GM12878 (cell line): ENCODE data around the gene IER5. TPM values are rescaled to one million over a fixed set of nuclear protein-coding genes. Genes with fewer than 3 reads are reported as not detected.

Experiments
- RAD21 ChIP-seq: IDR thresholded peaks from 2 replicates; pipeline ENCODE4 v1.6.1; 2011; ENCODE audit warnings: mild to moderate bottlenecking, low read depth, low read length, moderate library complexity; ENCODE audit not compliant: insufficient read depth
- TBL1XR1 ChIP-seq: IDR thresholded peaks from 2 replicates; pipeline ENCODE4 v1.6.1; 2012; ENCODE audit warnings: low read depth, low read length, improper control_type of control experiment
- polyA plus RNA-seq, 11 experiments: library from polyadenylated mRNA; depleted of rRNA in 4 of 11; unstranded in 6 of 11; stranded (reverse) in 5 of 11; fragments of >200 nt; fragmentation: Nextera tagmentation in 4 of 11; fragmentation: Illumina TruSeq in 1 of 11; extraction: Ambion mirVana in 4 of 11; extraction: Trizol in 1 of 11; gene quantifications; 1 replicate in 1 of 11; 2 replicates in 10 of 11; pipeline versions ENCODE4 v1.2.1 to v1.2.3, GENCODE V29; 2011 to 2016; ENCODE audit warnings: inconsistent platforms in 2 of 11, missing spikeins in 2 of 11, low read depth in 1 of 11
- total RNA-seq, 4 experiments: library from RNA; depleted of rRNA in 3 of 4; stranded (reverse); fragments of >200 nt in 3 of 4; fragmentation: Illumina TruSeq in 1 of 4; extraction: Trizol in 1 of 4; gene quantifications; 2 replicates each; pipeline versions ENCODE4 v1.2.1 to v1.2.3, GENCODE V29; 2013 to 2021
- TF ChIP-seq, protein P1 (sequence below): fragments of 450-650 bp; IDR thresholded peaks from 2 replicates; pipeline ENCODE4 v1.6.1; 2017; ENCODE audit warnings: mild to moderate bottlenecking, moderate library complexity
- TF ChIP-seq, protein P2 (sequence below): fragments of 450-650 bp; IDR thresholded peaks from 2 replicates; pipeline ENCODE4 v1.6.1; 2017; ENCODE audit warnings: mild to moderate bottlenecking, low read depth, inconsistent platforms; ENCODE audit not compliant: poor library complexity, severe bottlenecking

The IER5 gene
- total and polyA plus RNA-seq, 10 of the 15 experiments (the other 5 are each of a cell fraction or from before 2014, with no cell fraction given): 4.3 to 75.2 (median 30.5) TPM

DNA sequence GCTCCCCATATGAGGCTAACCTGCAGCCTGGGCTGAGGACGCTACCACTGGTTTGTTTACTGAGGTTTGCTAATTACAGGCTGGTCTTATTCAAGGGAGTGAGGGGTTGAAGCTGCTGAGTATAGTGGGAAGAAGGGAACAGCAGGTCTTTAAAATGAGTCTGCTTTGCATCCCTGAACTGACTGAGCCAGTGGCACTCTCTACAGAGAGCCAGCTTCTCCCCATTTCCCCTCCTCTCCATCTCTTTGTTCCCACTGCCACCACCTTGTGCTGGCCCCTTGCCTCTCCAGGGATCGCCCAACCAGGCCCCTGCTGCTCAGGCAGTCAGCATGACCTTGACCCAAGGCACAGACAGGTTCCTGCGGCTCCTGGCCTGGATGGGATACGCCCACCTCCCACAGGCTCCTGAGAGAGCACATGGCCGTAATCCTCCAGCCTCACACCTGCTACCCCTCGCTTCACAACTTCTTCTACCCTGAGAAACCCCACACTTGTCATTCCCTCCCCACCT, 45.0 kb downstream of the IER5 start (continued):
- TF ChIP-seq, protein P1, sequence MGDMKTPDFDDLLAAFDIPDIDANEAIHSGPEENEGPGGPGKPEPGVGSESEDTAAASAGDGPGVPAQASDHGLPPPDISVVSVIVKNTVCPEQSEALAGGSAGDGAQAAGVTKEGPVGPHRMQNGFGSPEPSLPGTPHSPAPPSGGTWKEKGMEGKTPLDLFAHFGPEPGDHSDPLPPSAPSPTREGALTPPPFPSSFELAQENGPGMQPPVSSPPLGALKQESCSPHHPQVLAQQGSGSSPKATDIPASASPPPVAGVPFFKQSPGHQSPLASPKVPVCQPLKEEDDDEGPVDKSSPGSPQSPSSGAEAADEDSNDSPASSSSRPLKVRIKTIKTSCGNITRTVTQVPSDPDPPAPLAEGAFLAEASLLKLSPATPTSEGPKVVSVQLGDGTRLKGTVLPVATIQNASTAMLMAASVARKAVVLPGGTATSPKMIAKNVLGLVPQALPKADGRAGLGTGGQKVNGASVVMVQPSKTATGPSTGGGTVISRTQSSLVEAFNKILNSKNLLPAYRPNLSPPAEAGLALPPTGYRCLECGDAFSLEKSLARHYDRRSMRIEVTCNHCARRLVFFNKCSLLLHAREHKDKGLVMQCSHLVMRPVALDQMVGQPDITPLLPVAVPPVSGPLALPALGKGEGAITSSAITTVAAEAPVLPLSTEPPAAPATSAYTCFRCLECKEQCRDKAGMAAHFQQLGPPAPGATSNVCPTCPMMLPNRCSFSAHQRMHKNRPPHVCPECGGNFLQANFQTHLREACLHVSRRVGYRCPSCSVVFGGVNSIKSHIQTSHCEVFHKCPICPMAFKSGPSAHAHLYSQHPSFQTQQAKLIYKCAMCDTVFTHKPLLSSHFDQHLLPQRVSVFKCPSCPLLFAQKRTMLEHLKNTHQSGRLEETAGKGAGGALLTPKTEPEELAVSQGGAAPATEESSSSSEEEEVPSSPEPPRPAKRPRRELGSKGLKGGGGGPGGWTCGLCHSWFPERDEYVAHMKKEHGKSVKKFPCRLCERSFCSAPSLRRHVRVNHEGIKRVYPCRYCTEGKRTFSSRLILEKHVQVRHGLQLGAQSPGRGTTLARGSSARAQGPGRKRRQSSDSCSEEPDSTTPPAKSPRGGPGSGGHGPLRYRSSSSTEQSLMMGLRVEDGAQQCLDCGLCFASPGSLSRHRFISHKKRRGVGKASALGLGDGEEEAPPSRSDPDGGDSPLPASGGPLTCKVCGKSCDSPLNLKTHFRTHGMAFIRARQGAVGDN: peak; percentile 77
- TF ChIP-seq, protein P2, sequence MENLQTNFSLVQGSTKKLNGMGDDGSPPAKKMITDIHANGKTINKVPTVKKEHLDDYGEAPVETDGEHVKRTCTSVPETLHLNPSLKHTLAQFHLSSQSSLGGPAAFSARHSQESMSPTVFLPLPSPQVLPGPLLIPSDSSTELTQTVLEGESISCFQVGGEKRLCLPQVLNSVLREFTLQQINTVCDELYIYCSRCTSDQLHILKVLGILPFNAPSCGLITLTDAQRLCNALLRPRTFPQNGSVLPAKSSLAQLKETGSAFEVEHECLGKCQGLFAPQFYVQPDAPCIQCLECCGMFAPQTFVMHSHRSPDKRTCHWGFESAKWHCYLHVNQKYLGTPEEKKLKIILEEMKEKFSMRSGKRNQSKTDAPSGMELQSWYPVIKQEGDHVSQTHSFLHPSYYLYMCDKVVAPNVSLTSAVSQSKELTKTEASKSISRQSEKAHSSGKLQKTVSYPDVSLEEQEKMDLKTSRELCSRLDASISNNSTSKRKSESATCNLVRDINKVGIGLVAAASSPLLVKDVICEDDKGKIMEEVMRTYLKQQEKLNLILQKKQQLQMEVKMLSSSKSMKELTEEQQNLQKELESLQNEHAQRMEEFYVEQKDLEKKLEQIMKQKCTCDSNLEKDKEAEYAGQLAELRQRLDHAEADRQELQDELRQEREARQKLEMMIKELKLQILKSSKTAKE: no peak
- TF ChIP-seq RAD21: no peak
- no peak for TF ChIP-seq TBL1XR1
